ENCODE data around the gene ITK. TPM values are rescaled to one million over a fixed set of nuclear protein-coding genes. Genes with fewer than 3 reads are reported as not detected.

The ITK gene
- total RNA-seq (2021; fragmentation: NEBNext Ultra II Directional; extraction: Animal tissue kit (Norgen Biotek cat#: 25700)) = not detected
- long read RNA-seq = 0 reads

- TF ChIP-seq CTCF (IDR thresholded peaks at IDR 0.05) = no peak
- H3K4me1 Mint-ChIP-seq (ENCODE audit: low read depth) = no peaks in the 10 kb centered on the region
- H3K9me3 Mint-ChIP-seq = no peaks in the 10 kb centered on the region; the same call in 1 of the 2 replicates
- H3K4me3 Mint-ChIP-seq = no peak within 1 kb of the TSS
- H3K27ac Mint-ChIP-seq = no peak within 1 kb of the TSS
- peaks cover 18% of the 10 kb centered on the region for H3K27me3 Mint-ChIP-seq (ENCODE audit: insufficient read depth)
- no peak for DNase-seq
- no peaks in the 10 kb centered on the region for H3K36me3 Mint-ChIP-seq (ENCODE audit: low read depth)
Measured at GRCh38 chr5:157180374-157181264, at the start of gene ITK. Gene ITK (plus strand): TSS chr5:157180840. CDS start chr5:157180978, 138 bp downstream.

- no peak for TF ChIP-seq CTCF (IDR thresholded peaks at IDR 0.05)
- no peak overlapping the region for H3K27ac Mint-ChIP-seq
- no peak for DNase-seq
- H3K4me1 Mint-ChIP-seq (ENCODE audit: low read depth) = no peaks in the 10 kb centered on the region
- H3K9me3 Mint-ChIP-seq = no peaks in the 10 kb centered on the region
- peaks cover 2% of the 10 kb centered on the region; the same call in 1 of the 2 replicates for H3K27me3 Mint-ChIP-seq (ENCODE audit: insufficient read depth)
- no peak overlapping the region for H3K4me3 Mint-ChIP-seq
- H3K36me3 Mint-ChIP-seq (ENCODE audit: low read depth) = no peaks in the 10 kb centered on the region
Measured at GRCh38 chr5:157130925-157131324, 49.7 kb upstream of the ITK start.

GRCh38 chr5:157132281-157132612, 48.4 kb upstream of the ITK start:
- no peak for DNase-seq
- Mint-ChIP-seq H3K4me1 (ENCODE audit: low read depth) (no peaks in the 10 kb centered on the region), H3K27ac (no peak overlapping the region), H3K27me3 (ENCODE audit: insufficient read depth) (peaks cover 2% of the 10 kb centered on the region; the same call in 1 of the 2 replicates), H3K9me3 (no peaks in the 10 kb centered on the region), H3K4me3 (no peak overlapping the region), H3K36me3 (ENCODE audit: low read depth) (no peaks in the 10 kb centered on the region)
- no peak for TF ChIP-seq CTCF (IDR thresholded peaks at IDR 0.05)

GRCh38 chr5:157137691-157138090, 42.9 kb upstream of the ITK start:
- no peak for TF ChIP-seq CTCF (IDR thresholded peaks at IDR 0.05)
- Mint-ChIP-seq H3K27me3 (ENCODE audit: insufficient read depth) (no peaks in the 10 kb centered on the region), H3K4me3 (no peak overlapping the region), H3K27ac (no peak overlapping the region), H3K9me3 (no peaks in the 10 kb centered on the region), H3K4me1 (ENCODE audit: low read depth) (peaks cover 14% of the 10 kb centered on the region), H3K36me3 (ENCODE audit: low read depth) (peaks cover 8% of the 10 kb centered on the region)
- DNase-seq = no peak

- Mint-ChIP-seq H3K27ac (peak within 1 kb of the TSS; percentile 87), H3K27me3 (ENCODE audit: insufficient read depth) (peaks cover 5% of the 10 kb centered on the region; the same call in 1 of the 2 replicates), H3K9me3 (no peaks in the 10 kb centered on the region), H3K36me3 (ENCODE audit: low read depth) (peaks cover 8% of the 10 kb centered on the region), H3K4me1 (ENCODE audit: low read depth) (peaks cover 23% of the 10 kb centered on the region), H3K4me3 (peak within 1 kb of the TSS; percentile 97)
- TF ChIP-seq CTCF (IDR thresholded peaks at IDR 0.05) = no peak
- peak; percentile 100 for DNase-seq
Measured at GRCh38 chr5:157142317-157143126, 38.1 kb upstream of the ITK start, which contains the start of gene MED7. Gene MED7 (minus strand): TSS chr5:157142865. CDS start chr5:157139431, 3,434 bp downstream.

All from HFFc6 (cell line).